Globus pallidus (tissue), 1 donor: ENCODE data around the gene PPFIBP2.
A peak's percentile ranks its signal among the peaks of the same experiment; 100 is the strongest.
"Not testable (repeated sequence)": the region's sequence is repeated elsewhere in the genome, so short reads cannot be mapped to it uniquely, and the experiment has no call there.

Experiments used
- DNase-seq: peaks from one replicate; pipeline ENCODE4 v3.0.0-alpha.2; 2015; ENCODE audit warnings: low spot score

The PPFIBP2 gene

DNA sequence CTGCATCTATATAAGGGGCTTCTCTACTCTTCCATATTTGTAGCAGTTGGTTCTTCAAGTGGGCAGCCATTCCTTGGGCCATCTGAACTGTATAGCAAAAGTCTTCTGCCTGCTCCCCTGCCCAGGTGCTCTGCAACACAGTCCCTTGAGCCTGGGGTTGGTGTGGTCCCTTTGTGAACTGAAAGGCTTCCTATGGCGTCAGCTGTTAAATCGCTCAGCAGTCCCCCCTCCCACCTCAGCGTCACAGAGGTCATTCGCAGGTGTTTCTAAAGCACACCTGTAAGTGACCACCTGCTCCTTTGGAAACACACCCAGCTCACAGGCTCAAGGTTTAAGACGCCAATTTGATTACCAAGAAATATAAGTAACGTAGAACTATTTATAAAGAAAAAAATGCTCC lies 122.6 kb downstream of the PPFIBP2 start:
- DNase-seq = no peak

GRCh38 chr11:7637447-7638157 lies 123.8 kb downstream of the PPFIBP2 start:
- DNase-seq = no peak

DNA sequence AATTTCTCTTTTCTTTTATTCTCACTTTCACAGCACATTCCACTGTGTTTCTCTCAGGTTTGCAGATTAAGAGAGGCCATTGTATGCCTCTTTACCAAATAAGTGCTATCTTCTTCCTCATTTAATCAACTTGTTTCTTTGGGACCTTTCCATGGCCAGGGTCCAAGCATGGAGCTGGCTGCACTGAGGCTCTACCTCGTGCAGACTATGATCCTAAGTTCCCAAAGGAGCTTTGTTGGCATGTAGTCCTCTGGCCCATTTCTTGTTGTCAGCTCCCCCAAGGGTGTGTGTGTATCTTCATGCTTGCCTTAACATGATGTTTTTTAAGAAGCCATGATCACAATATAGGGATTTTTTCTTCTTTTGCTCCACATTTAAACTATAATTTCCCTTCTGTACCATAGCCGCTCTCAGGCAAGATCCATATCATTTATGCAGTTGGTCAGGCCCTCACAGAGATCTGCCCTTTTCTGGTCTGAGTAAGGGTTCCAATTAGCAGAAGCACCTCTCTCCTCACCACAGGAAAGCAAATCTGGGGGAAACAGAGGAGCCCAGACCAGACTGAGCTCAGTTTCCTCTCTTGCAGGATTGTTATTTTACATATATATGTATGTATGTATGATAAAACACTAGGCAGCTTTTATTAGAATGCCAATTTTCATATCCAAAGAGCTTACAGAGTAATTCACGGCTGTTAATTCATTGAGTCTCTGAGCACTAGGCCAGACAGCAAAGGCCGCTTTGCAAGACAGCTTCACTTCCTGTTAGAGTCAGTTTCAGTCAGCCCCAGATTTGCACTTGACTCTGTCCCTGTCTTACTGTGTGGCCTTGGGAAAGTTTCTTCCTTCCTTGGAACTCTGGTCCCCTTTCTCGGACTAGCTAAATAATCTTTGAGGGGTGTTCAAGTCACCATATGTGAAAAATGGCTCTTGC lies 125.2 kb downstream of the PPFIBP2 start:
- no peak for DNase-seq

DNA sequence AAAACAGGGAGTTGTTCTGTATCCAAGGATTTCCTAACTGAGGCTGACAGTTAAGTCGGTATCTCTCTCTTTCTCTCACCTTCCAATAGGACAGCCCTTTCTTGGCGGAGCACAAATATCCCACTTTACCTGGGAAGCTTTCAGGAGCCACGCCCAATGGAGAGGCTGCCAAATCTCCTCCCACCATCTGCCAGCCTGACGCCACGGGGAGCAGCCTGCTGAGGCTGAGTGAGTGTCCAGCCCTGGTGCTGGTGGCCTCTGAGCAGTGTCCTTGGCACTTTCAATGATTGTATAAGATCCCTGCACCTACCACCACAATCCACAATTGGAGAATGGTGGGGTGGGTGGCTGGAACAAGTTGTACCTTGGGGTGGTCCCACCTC lies 125.8 kb downstream of the PPFIBP2 start:
- DNase-seq = no peak

DNA sequence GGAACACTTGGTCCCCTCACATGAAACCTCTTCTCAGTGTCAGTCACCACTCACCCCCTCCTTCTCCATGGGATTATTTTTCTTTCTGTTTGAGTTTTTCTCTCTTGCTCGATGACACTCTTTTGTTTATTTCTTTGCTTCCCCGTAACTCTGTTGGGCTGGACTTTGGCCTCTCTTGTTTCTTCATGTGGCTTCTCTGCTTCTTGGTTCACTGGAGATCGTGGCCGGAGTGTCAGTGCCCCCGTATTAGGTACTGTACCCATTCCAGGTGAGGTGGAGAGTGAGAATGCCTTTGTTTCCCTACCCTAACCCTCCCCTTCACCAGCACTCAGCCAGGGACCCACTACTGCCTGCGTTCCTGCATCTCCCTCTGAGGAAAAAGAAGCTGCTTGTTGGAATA lies 127.0 kb downstream of the PPFIBP2 start:
- DNase-seq = no peak

GRCh38 chr11:7642747-7643146 lies 128.9 kb downstream of the PPFIBP2 start:
- DNase-seq = no peak

DNA sequence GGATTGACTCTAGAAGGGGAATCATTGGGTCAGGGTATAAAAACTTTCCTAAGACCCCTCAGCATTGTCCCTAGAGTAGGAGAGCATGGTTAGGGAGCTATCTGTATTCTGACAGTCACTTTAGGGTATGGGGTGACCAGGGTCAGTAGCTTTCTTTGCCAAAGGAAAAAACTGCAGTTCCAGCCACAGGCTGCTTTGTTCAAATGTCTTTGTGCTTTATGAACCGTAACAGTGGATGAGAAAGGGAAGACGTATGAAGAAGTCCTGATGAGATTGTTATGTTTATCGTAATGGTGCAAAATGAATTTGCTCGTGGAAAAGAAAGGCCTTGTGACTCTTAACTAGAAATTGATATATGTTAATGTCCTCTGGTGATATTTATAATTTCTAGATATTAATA lies 129.5 kb downstream of the PPFIBP2 start:
- DNase-seq = no peak

DNA sequence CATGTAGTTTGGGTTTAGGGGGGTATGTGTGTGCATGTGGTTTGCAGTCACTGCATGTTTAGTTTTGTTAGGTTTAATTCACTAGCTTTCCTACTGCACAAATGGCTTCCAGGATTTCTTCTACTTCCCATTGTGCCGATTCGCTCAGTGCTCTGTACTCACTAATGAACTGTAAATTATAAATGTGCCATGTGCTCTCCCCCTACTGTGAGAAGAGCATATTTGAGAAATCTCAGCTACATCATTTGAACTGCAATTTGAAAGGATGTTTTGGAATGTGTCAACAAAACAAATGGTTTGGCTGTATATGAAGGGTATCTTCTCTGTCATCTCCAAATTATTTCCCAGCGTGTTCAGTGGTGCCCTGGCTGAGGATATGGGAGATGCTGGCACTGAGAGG lies 131.4 kb downstream of the PPFIBP2 start:
- no peak for DNase-seq

- DNase-seq = no peak
These were observed 133.1 kb downstream of the PPFIBP2 start for GRCh38 chr11:7646866-7647265.

GRCh38 chr11:7648264-7648663 lies 134.5 kb downstream of the PPFIBP2 start:
- DNase-seq = no peak

GRCh38 chr11:7651140-7651551 lies 137.3 kb downstream of the PPFIBP2 start:
- peak; percentile 73 for DNase-seq

DNA sequence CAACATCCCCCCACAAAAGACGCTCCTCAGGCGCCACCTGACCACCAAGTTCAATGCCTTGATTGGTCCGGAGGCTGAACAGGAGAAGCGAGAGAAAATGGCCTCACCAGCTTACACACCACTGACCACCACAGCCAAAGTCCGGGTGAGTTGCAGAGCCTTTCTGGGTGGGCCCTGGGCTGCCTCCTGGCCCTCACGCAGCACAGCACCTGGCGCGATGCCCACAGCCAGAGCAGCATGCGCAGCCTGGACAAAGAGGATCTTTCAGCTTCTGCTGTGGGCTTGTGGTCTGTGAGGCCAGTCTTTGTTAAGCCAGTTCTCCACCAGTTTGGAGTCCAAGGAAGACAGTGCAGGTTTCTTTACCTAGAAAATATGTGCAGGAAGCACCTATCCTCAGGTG lies 137.9 kb downstream of the PPFIBP2 start:
- peak; percentile 93 for DNase-seq

DNA sequence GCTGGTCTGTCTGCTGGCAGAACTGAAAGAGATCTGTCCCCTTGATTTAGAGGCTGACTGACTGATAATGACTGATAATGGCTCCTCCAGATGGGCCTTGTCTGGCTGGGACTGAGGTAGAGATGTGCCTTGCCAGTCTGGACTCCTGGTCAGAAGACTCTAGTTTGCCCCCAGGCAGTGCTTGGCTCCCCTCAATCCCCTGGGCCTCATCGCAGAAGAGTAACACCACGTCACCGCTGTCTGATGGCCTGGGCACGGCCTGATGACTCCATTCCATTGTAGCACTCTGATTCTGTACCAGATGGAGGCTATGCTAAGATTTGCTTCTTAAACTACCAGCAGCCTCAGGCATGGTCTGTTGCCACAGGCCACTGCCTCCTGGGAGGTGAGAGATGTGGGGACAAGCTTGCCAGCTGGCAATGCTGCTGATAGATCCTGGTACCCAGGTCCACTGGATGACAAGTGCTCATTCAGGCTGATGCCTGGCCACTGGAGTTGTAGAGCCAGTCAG lies 140.5 kb downstream of the PPFIBP2 start:
- DNase-seq = no peak

GRCh38 chr11:7655253-7656217 lies 141.7 kb downstream of the PPFIBP2 start:
- DNase-seq = no peak

GRCh38 chr11:7656704-7657103 lies 142.9 kb downstream of the PPFIBP2 start:
- no peak for DNase-seq

GRCh38 chr11:7657306-7658025 lies 143.7 kb downstream of the PPFIBP2 start:
- peak; percentile 89 for DNase-seq

GRCh38 chr11:7663531-7663930 lies 149.7 kb downstream of the PPFIBP2 start:
- DNase-seq = not testable (repeated sequence)

DNA sequence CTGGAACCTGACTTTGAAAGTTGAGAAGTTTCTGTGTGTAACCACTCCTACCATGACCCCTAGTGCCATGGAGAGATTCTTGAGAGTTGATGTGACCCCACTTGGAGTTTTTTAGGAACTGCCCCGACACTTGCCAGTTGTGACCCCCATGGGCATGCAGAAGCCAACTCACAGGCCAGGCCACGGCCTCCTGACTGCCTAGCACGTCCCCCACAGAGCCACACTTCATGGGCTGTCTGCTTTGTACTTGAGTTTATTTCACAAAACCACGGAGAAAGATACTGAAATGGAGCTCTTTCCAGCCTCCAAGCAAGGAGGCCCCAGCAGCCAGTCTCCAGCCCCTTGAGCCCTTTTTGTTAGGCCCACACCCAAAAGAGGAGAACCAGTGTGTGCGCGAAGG lies 151.1 kb downstream of the PPFIBP2 start:
- no peak for DNase-seq

- no peak for DNase-seq
These were observed 151.9 kb downstream of the PPFIBP2 start for GRCh38 chr11:7665473-7666291.

GRCh38 chr11:7666292-7666866 lies 152.6 kb downstream of the PPFIBP2 start:
- DNase-seq = no peak
